ENCODE data around the gene CNN2. TPM values are rescaled to one million over a fixed set of nuclear protein-coding genes. Genes with fewer than 3 reads are reported as not detected.
A peak's percentile ranks its signal among the peaks of the same experiment; 100 is the strongest.

The CNN2 gene
- total and polyA plus RNA-seq, 2 of the 13 experiments (the other 11 are each of a cell fraction or from before 2014, with no cell fraction given): 63.6 to 70.0 TPM

- H3K9ac ChIP-seq (ENCODE audit: insufficient read depth, low read depth, low read length): no peak overlapping the region
Measured at GRCh38 chr19:1058112-1058511, 31.7 kb downstream of the CNN2 start.

GRCh38 chr19:1060689-1061088 is 34.3 kb downstream of the CNN2 start:
- Histone ChIP-seq H3K36me3 (replicated peaks in 1 of 2; ENCODE audit: control insufficient read depth in 1 of 2, insufficient read depth in 2 of 2, low read length in 2 of 2) (peaks cover 6 to 19% of the 10 kb centered on the region in 2 experiments; a peak in 4 of 5 replicates), H3K27me3 (ENCODE audit: control insufficient read depth in 1 of 2, insufficient read depth in 2 of 2, low read length in 2 of 2) (no peaks in the 10 kb centered on the region; a peak in 1 of 5 replicates), H3K9me3 (ENCODE audit: low read length) (no peaks in the 10 kb centered on the region), H3K4me1 (ENCODE audit: insufficient read depth, low read length) (peaks cover 18% of the 10 kb centered on the region), H3K4me2 (ENCODE audit: low read depth, low read length) (no peak overlapping the region), H3K4me3 (replicated peaks in 1 of 3; ENCODE audit: insufficient read depth in 1 of 3, low read depth in 2 of 3, low read length in 3 of 3) (no peak overlapping the region), H2AFZ (ENCODE audit: low read length) (no peak overlapping the region), H3K79me2 (ENCODE audit: insufficient read depth, low read length) (no peaks in the 10 kb centered on the region), H4K20me1 (ENCODE audit: insufficient read depth, low read length) (no peaks in the 10 kb centered on the region), H3K27ac (ENCODE audit: extremely low read length, insufficient read depth, low read length) (no peak overlapping the region), H3K9ac (ENCODE audit: insufficient read depth, low read depth, low read length) (no peak overlapping the region)
- BruUV-seq (replicated peaks): no TSS peak
- ATAC-seq (no peak), FAIRE-seq (no peak), DNase-seq (ENCODE audit: low spot score) (no peak)
- POLR2A ChIA-PET: no interaction called here
- intact Hi-C loops (cut with micrococcal nuclease; ENCODE audit: unreplicated experiment): no loop called here
- in situ Hi-C loops (cut with HindIII; ENCODE audit: extremely low pct_ligation_motif_present, low pct_unique_long_range_greater_than_20kb): no loop called here
- TF ChIP-seq JUND (CRISPR knock-in tag; IDR thresholded peaks at IDR 0.05) (no peak), ZKSCAN1 (IDR thresholded peaks at IDR 0.05; ENCODE audit: low read length) (peak; percentile 75)
- CTCF ChIA-PET (ENCODE audit: low intra/inter-chr PET ratio, low total read pairs): no interaction called here
- WGBS (ENCODE audit: low lambda C conversion rate): 68% methylated on average over 5 of the region's 5 CpGs

More at GRCh38 chr19:1058112-1058511, 31.7 kb downstream of the CNN2 start:
- TF ChIP-seq KDM1A (CRISPR knock-in tag; IDR thresholded peaks at IDR 0.05): no peak
- no peak for TF ChIP-seq MAFG (CRISPR knock-in tag; IDR thresholded peaks at IDR 0.05)
- TF ChIP-seq HOXA9 (CRISPR knock-in tag; IDR thresholded peaks at IDR 0.05; ENCODE audit: borderline replicate concordance): no peak
- TF ChIP-seq SOX13 (IDR thresholded peaks at IDR 0.05): no peak
- no peak for TF ChIP-seq SOX13 (CRISPR knock-in tag; conservative IDR thresholded peaks at IDR 0.05 in 1 of 2, IDR thresholded peaks at IDR 0.05 in 1 of 2)
- TF ChIP-seq MXD3 (CRISPR knock-in tag; IDR thresholded peaks at IDR 0.05): no peak
- TF ChIP-seq ZNF746 (CRISPR knock-in tag; IDR thresholded peaks at IDR 0.05): no peak
- TF ChIP-seq HDAC6 (IDR thresholded peaks at IDR 0.05; ENCODE audit: low read depth, low read length): no peak
- H3K27ac ChIP-seq (ENCODE audit: extremely low read length, insufficient read depth, low read length): no peak overlapping the region
- intact Hi-C loops (cut with micrococcal nuclease; ENCODE audit: unreplicated experiment): loop anchor here (10.0 kb wide), 1 partner anchor 47 kb away; the partner anchor contains the start of gene GPX4
- H4K20me1 ChIP-seq (ENCODE audit: insufficient read depth, low read length): no peaks in the 10 kb centered on the region
- WGBS (ENCODE audit: low lambda C conversion rate): 92% methylated on average over 5 of the region's 5 CpGs
- ChIA-PET POLR2A (no interaction called here), CTCF (ENCODE audit: low intra/inter-chr PET ratio, low total read pairs) (no interaction called here)
- no TSS peak for BruUV-seq (replicated peaks)
- H3K4me3 ChIP-seq (replicated peaks in 1 of 3; ENCODE audit: insufficient read depth in 1 of 3, low read depth in 2 of 3, low read length in 3 of 3): no peak overlapping the region
- H3K9me3 ChIP-seq (ENCODE audit: low read length): no peaks in the 10 kb centered on the region
- FAIRE-seq (no peak), DNase-seq (ENCODE audit: low spot score) (no peak), ATAC-seq (no peak)
- no peak overlapping the region for H2AFZ ChIP-seq (ENCODE audit: low read length)
- peaks cover 12 to 37% of the 10 kb centered on the region in 2 experiments; a peak in 4 of 5 replicates for H3K36me3 ChIP-seq (replicated peaks in 1 of 2; ENCODE audit: control insufficient read depth in 1 of 2, insufficient read depth in 2 of 2, low read length in 2 of 2)
- in situ Hi-C loops (cut with HindIII; ENCODE audit: extremely low pct_ligation_motif_present, low pct_unique_long_range_greater_than_20kb): no loop called here
- H3K27me3 ChIP-seq (ENCODE audit: control insufficient read depth in 1 of 2, insufficient read depth in 2 of 2, low read length in 2 of 2): no peaks in the 10 kb centered on the region; a peak in 1 of 5 replicates
- H3K4me2 ChIP-seq (ENCODE audit: low read depth, low read length): no peak overlapping the region
- H3K4me1 ChIP-seq (ENCODE audit: insufficient read depth, low read length): no peaks in the 10 kb centered on the region
- no peaks in the 10 kb centered on the region for H3K79me2 ChIP-seq (ENCODE audit: insufficient read depth, low read length)

Data from HepG2 (cell line).